Ovary (tissue), 3 donors: ENCODE measurements around the gene HSD17B11.

Experiments
- CTCF ChIP-seq, 3 donors: fragments of 450-650 bp in 2 of 3; fragments of 200-600 bp in 1 of 3; IDR thresholded peaks; one replicate each; pipeline versions ENCODE4 v1.5.1 to v1.8.0; 2016 to 2022; ENCODE audit warnings: antibody characterized with exemption in 3 of 3, mild to moderate bottlenecking in 1 of 3
- POLR2A ChIP-seq: fragments of 450-650 bp; IDR thresholded peaks from one replicate; pipeline ENCODE4 v1.6.1; 2017; ENCODE audit warnings: antibody characterized with exemption, mild to moderate bottlenecking, moderate library complexity
- donor health status: DM: no; HTN: no; CAD: no.

GRCh38 chr4:87309625-87310024 lies 81.4 kb downstream of the HSD17B11 start:
- TF ChIP-seq CTCF (IDR thresholded peaks at IDR 0.05) (no peak), POLR2A (no peak)
